Measurements from ENCODE around the gene MICA. TPM values are rescaled to one million over a fixed set of nuclear protein-coding genes. Genes with fewer than 3 reads are reported as not detected.

The MICA gene
- total and polyA plus RNA-seq, 9 of the 15 experiments (the other 6 are each of a cell fraction or from before 2014, with no cell fraction given) = 11.8 to 24.6 (median 16.7) TPM

DNA sequence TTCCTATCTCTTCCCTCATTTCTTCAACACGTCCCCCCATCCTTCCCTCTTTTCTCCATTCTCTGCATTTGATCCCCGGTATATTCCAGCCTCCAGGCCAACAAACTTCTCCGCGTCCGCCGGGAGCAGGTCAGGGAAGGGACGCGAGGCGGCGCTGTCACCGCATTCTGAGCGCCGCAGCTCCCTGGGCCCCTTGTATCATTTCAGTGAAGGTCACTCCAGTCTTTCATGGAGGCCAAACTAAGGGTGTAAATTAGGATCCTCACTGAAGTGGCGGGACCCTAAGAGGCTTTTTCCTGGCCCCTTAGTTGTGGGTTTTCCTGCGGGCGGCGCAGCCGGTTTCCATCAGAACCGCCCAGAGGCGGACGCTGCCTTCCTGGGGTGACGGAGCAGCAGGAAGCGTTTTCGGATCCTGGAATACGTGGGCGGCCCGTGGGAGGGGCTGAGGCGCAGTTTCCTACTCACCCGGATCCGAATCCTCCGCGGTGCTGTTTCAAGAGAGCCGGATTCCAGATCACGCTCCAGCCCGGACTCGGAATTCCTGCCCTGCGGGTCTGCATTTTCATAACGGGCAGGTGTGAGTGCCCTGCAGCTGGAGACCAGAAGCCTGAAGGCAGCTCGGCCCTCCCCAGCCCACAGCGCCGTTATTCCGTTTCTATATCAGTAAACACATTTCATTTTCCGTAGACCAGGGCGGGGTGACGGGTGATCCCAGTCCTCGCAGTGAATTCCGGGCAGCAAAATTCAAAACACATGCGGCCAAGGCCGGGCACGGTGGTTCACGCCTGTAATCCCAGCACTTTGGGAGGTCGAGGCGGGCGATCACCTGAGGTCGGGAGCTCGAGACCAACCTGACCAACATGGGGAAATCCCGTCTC is 3.6 kb upstream of the MICA start (continued):
- TF ChIP-seq POLR3A (IDR thresholded peaks at IDR 0.05; ENCODE audit: borderline replicate concordance, extremely low read depth, insufficient read depth, insufficient read length) (no peak), DPF2 (IDR thresholded peaks at IDR 0.05) (peak; percentile 65), NFE2L1 (tag; IDR thresholded peaks at IDR 0.05; ENCODE audit: borderline replicate concordance, low read depth) (no peak), ZNF507 (tag; conservative IDR thresholded peaks at IDR 0.05) (no peak), RUNX1 (IDR thresholded peaks at IDR 0.05; ENCODE audit: low read depth) (no peak), NFXL1 (CRISPR knock-in tag; IDR thresholded peaks at IDR 0.05) (no peak), SREBF1 (IDR thresholded peaks at IDR 0.05; ENCODE audit: borderline replicate concordance, low read depth, low read length) (0 out of 2 replicates have a peak, but pooled peaks have one; percentile 30), TAF9B (IDR thresholded peaks at IDR 0.05; ENCODE audit: partially characterized antibody) (no peak), HDAC2 (IDR thresholded peaks at IDR 0.05) (peak; percentile 59; the same call in 1 of the 2 replicates), TBP (optimal IDR thresholded peaks at IDR 0.05; ENCODE audit: low read depth, low read length) (peak; percentile 72), MTF1 (CRISPR knock-in tag; IDR thresholded peaks at IDR 0.05; ENCODE audit: borderline replicate concordance) (no peak), MYNN (IDR thresholded peaks at IDR 0.05) (no peak; the same call in 1 of the 2 replicates), MYNN (CRISPR knock-in tag; IDR thresholded peaks at IDR 0.05) (no peak), ZC3H4 (CRISPR knock-in tag; IDR thresholded peaks at IDR 0.05; ENCODE audit: borderline replicate concordance) (peak; percentile 85; the same call in 1 of the 2 replicates)
- TF ChIP-seq, protein P1, sequence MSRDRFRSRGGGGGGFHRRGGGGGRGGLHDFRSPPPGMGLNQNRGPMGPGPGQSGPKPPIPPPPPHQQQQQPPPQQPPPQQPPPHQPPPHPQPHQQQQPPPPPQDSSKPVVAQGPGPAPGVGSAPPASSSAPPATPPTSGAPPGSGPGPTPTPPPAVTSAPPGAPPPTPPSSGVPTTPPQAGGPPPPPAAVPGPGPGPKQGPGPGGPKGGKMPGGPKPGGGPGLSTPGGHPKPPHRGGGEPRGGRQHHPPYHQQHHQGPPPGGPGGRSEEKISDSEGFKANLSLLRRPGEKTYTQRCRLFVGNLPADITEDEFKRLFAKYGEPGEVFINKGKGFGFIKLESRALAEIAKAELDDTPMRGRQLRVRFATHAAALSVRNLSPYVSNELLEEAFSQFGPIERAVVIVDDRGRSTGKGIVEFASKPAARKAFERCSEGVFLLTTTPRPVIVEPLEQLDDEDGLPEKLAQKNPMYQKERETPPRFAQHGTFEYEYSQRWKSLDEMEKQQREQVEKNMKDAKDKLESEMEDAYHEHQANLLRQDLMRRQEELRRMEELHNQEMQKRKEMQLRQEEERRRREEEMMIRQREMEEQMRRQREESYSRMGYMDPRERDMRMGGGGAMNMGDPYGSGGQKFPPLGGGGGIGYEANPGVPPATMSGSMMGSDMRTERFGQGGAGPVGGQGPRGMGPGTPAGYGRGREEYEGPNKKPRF (IDR thresholded peaks at IDR 0.05; ENCODE audit: low read depth, low read length) = no peak
- TF ChIP-seq, protein P2, sequence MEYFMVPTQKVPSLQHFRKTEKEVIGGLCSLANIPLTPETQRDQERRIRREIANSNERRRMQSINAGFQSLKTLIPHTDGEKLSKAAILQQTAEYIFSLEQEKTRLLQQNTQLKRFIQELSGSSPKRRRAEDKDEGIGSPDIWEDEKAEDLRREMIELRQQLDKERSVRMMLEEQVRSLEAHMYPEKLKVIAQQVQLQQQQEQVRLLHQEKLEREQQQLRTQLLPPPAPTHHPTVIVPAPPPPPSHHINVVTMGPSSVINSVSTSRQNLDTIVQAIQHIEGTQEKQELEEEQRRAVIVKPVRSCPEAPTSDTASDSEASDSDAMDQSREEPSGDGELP (CRISPR knock-in tag; IDR thresholded peaks at IDR 0.05; ENCODE audit: borderline replicate concordance) = peak; percentile 73
- TF ChIP-seq, protein P3, sequence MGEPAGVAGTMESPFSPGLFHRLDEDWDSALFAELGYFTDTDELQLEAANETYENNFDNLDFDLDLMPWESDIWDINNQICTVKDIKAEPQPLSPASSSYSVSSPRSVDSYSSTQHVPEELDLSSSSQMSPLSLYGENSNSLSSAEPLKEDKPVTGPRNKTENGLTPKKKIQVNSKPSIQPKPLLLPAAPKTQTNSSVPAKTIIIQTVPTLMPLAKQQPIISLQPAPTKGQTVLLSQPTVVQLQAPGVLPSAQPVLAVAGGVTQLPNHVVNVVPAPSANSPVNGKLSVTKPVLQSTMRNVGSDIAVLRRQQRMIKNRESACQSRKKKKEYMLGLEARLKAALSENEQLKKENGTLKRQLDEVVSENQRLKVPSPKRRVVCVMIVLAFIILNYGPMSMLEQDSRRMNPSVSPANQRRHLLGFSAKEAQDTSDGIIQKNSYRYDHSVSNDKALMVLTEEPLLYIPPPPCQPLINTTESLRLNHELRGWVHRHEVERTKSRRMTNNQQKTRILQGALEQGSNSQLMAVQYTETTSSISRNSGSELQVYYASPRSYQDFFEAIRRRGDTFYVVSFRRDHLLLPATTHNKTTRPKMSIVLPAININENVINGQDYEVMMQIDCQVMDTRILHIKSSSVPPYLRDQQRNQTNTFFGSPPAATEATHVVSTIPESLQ (CRISPR knock-in tag; IDR thresholded peaks at IDR 0.05) = no peak; the same call in 1 of the 2 replicates
- TF ChIP-seq, protein P4, sequence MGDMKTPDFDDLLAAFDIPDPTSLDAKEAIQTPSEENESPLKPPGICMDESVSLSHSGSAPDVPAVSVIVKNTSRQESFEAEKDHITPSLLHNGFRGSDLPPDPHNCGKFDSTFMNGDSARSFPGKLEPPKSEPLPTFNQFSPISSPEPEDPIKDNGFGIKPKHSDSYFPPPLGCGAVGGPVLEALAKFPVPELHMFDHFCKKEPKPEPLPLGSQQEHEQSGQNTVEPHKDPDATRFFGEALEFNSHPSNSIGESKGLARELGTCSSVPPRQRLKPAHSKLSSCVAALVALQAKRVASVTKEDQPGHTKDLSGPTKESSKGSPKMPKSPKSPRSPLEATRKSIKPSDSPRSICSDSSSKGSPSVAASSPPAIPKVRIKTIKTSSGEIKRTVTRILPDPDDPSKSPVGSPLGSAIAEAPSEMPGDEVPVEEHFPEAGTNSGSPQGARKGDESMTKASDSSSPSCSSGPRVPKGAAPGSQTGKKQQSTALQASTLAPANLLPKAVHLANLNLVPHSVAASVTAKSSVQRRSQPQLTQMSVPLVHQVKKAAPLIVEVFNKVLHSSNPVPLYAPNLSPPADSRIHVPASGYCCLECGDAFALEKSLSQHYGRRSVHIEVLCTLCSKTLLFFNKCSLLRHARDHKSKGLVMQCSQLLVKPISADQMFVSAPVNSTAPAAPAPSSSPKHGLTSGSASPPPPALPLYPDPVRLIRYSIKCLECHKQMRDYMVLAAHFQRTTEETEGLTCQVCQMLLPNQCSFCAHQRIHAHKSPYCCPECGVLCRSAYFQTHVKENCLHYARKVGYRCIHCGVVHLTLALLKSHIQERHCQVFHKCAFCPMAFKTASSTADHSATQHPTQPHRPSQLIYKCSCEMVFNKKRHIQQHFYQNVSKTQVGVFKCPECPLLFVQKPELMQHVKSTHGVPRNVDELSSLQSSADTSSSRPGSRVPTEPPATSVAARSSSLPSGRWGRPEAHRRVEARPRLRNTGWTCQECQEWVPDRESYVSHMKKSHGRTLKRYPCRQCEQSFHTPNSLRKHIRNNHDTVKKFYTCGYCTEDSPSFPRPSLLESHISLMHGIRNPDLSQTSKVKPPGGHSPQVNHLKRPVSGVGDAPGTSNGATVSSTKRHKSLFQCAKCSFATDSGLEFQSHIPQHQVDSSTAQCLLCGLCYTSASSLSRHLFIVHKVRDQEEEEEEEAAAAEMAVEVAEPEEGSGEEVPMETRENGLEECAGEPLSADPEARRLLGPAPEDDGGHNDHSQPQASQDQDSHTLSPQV (IDR thresholded peaks at IDR 0.05) = no peak
